Subcutaneous adipose tissue (tissue), 4 donors: ENCODE results near the gene SZT2. TPM values are rescaled to one million over a fixed set of nuclear protein-coding genes. Genes with fewer than 3 reads are reported as not detected.

Experiments used
- CTCF ChIP-seq: fragments of 450-650 bp; IDR thresholded peaks from one replicate; pipeline ENCODE4 v1.5.1; 2016; ENCODE audit warnings: low read depth, mild to moderate bottlenecking, control low read depth, antibody characterized with exemption, moderate library complexity
- total RNA-seq, 4 donors: library from RNA; depleted of rRNA; stranded (reverse); fragments of >200 nt; gene quantifications; one replicate each; pipeline ENCODE4 v1.1.0, GENCODE V29; 2016

SZT2 gene
- total RNA-seq, 4 donors from 2014 or later = 27.1 to 62.7 (median 31.3) TPM

GRCh38 chr1:43354471-43354870 lies 35.2 kb upstream of the SZT2 start:
- TF ChIP-seq CTCF = no peak

GRCh38 chr1:43354936-43355335 lies 34.8 kb upstream of the SZT2 start:
- no peak for TF ChIP-seq CTCF

GRCh38 chr1:43357251-43357650 lies 32.4 kb upstream of the SZT2 start:
- TF ChIP-seq CTCF = no peak

- no peak for TF ChIP-seq CTCF
Measured at GRCh38 chr1:43358121-43358745, 31.5 kb upstream of the SZT2 start.

- TF ChIP-seq CTCF = no peak
Measured at GRCh38 chr1:43358746-43359693, 30.7 kb upstream of the SZT2 start, which contains the start of gene CDC20. CDC20 (plus strand) TSS chr1:43358981; CDS start chr1:43359216, 235 bp downstream.

- no peak for TF ChIP-seq CTCF
Measured at GRCh38 chr1:43359696-43360095, 30.0 kb upstream of the SZT2 start.

- TF ChIP-seq CTCF = no peak
Measured at GRCh38 chr1:43360616-43361015, 29.1 kb upstream of the SZT2 start.
